Islet precursor cell (in vitro differentiated cells): ENCODE results near the gene KLHDC10.
"Not testable (repeated sequence)": the region's sequence is repeated elsewhere in the genome, so short reads cannot be mapped to it uniquely, and the experiment has no call there.

Experiments used
- DNase-seq: peaks from one replicate; pipeline ENCODE4 v3.0.0-alpha.2; 2018

The KLHDC10 gene

GRCh38 chr7:130160023-130160422, 89.7 kb downstream of the KLHDC10 start:
- DNase-seq, result no peak

- DNase-seq, result no peak
Observed at GRCh38 chr7:130160455-130160854, 90.1 kb downstream of the KLHDC10 start.

GRCh38 chr7:130162196-130162595, 91.9 kb downstream of the KLHDC10 start:
- no peak for DNase-seq

- no peak for DNase-seq
Observed at GRCh38 chr7:130174237-130174959, 104.1 kb downstream of the KLHDC10 start.

GRCh38 chr7:130178251-130178650, 107.9 kb downstream of the KLHDC10 start:
- DNase-seq, result no peak

GRCh38 chr7:130179631-130180030, 109.3 kb downstream of the KLHDC10 start:
- no peak for DNase-seq

GRCh38 chr7:130180571-130181262, 110.4 kb downstream of the KLHDC10 start:
- no peak for DNase-seq

GRCh38 chr7:130181263-130181605, 110.9 kb downstream of the KLHDC10 start:
- DNase-seq, result no peak

- DNase-seq, result no peak
Observed at GRCh38 chr7:130182990-130183389, 112.7 kb downstream of the KLHDC10 start.

GRCh38 chr7:130184349-130184748, 114.0 kb downstream of the KLHDC10 start:
- not testable (repeated sequence) for DNase-seq
